Measurements from ENCODE around the gene CSK.

The CSK gene

DNA sequence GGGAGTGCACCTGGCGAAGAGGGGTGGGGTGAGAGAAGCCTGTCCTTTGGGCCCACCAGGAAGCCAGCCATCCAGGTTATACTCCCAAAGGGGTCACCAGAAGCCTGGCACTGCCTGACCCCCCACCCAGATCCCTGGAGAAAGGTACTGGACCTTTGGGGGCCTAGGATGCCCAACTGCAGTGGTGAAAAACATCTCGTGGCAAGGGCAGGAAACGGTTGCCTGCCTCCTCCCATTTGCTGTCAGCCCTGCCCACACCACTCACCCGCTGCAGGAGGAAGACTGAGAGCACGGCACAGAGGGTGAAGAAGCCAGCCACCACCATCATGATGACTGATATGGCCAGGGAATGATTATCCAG lies 63.3 kb downstream of the CSK start:
- DNase-seq, result no peak

DNA sequence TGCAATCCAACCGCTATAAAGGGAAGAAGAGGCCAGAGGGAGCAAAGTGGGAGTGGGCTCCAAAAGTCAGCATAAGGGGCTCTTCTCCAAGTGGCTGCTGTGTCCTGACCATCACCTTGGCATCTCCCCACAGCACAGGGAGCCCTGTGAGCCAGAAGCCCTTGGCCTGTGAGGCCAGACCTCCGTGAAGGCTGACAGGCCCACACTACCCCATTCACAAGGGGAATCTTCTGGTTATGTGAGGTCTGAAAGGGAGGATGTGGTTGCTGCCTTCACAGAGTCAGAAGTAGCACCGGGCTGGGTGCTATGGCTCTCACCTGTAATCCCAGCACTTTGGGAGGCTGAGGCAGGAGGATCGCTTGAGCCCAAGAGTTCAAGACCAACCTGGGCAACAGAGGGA lies 63.7 kb downstream of the CSK start:
- DNase-seq, result no peak

GRCh38 chr15:74847432-74847831 lies 65.6 kb downstream of the CSK start:
- no peak for DNase-seq

GRCh38 chr15:74850393-74850792 lies 68.5 kb downstream of the CSK start:
- no peak for DNase-seq

- no peak for DNase-seq
Measured at GRCh38 chr15:74851960-74852359, 70.1 kb downstream of the CSK start.
